OCI-LY1 (cell line): ENCODE results near the gene ERG28.
"Not testable (repeated sequence)": the region's sequence is repeated elsewhere in the genome, so short reads cannot be mapped to it uniquely, and the experiment has no call there.

Experiments
- H2AFZ ChIP-seq: fragments of 200-600 bp; sonication (generic), shearing (Covaris generic); 2 replicates; pipeline ENCODE4 v1.6.0; 2014; ENCODE audit warnings: antibody characterized with exemption, mild to moderate bottlenecking, low read length
- H3F3A ChIP-seq: fragments of 200-600 bp; sonication (generic), shearing (Covaris generic); 2 replicates; pipeline ENCODE4 v1.6.0; 2014; ENCODE audit warnings: mild to moderate bottlenecking, antibody characterized with exemption, low read length, moderate library complexity; ENCODE audit not compliant: insufficient read depth
- H3K27ac ChIP-seq: fragments of 200-600 bp; sonication (generic); 2 replicates; pipeline ENCODE4 v1.5.1; 2014; ENCODE audit warnings: low read length, mixed run types, mild to moderate bottlenecking, low read depth; ENCODE audit not compliant: poor library complexity, severe bottlenecking
- H3K27me3 ChIP-seq: fragments of 200-600 bp; sonication (generic); 2 replicates; pipeline ENCODE4 v1.6.0; 2014; ENCODE audit warnings: antibody characterized with exemption, mild to moderate bottlenecking, low read length, moderate library complexity; ENCODE audit not compliant: insufficient read depth
- H3K36me3 ChIP-seq: fragments of 200-600 bp; sonication (generic); 2 replicates; pipeline ENCODE4 v1.6.1; 2014; ENCODE audit warnings: mild to moderate bottlenecking, antibody characterized with exemption, low read length, moderate library complexity, mixed read lengths; ENCODE audit not compliant: insufficient read depth
- H3K4me1 ChIP-seq: fragments of 200-600 bp; sonication (generic); 2 replicates; pipeline ENCODE4 v1.5.1; 2014; ENCODE audit warnings: mild to moderate bottlenecking, low read length, moderate library complexity; ENCODE audit not compliant: insufficient read depth, severe bottlenecking
- H3K4me2 ChIP-seq: fragments of 200-600 bp; sonication (generic), shearing (Covaris generic); 2 replicates; pipeline ENCODE4 v1.6.1; 2014; ENCODE audit warnings: low read length
- H3K4me3 ChIP-seq: fragments of 200-600 bp; sonication (generic); 2 replicates; pipeline ENCODE4 v1.5.1; 2014; ENCODE audit warnings: low read length, low read depth, mild to moderate bottlenecking, mixed read lengths; ENCODE audit not compliant: poor library complexity, severe bottlenecking
- H3K79me2 ChIP-seq: fragments of 200-600 bp; shearing (Covaris generic); 2 replicates; pipeline ENCODE4 v1.6.1; 2016; ENCODE audit warnings: mixed run types, low read length, mixed read lengths; ENCODE audit not compliant: insufficient read depth
- H3K9ac ChIP-seq: fragments of 200-600 bp; sonication (generic), shearing (Covaris generic); 2 replicates; pipeline ENCODE4 v1.6.1; 2014; ENCODE audit warnings: mild to moderate bottlenecking, low read length, mixed read lengths
- H3K9me2 ChIP-seq: fragments of 200-600 bp; sonication (generic), shearing (Covaris generic); 2 replicates; pipeline ENCODE4 v1.6.1; 2014; ENCODE audit warnings: low read depth, mild to moderate bottlenecking, low read length, mixed read lengths
- H3K9me3 ChIP-seq: fragments of 200-600 bp; shearing (Covaris generic); 2 replicates; pipeline ENCODE4 v1.6.1; 2014; ENCODE audit warnings: low read length, mixed read lengths
- H4K20me1 ChIP-seq: fragments of 200-600 bp; sonication (generic), shearing (Covaris generic); 2 replicates; pipeline ENCODE4 v1.6.0; 2016; ENCODE audit warnings: mild to moderate bottlenecking, low read length; ENCODE audit not compliant: insufficient read depth
- CTCF ChIP-seq: fragments of 200-600 bp; sonication (generic), shearing (Covaris generic); IDR thresholded peaks from 2 replicates; pipeline ENCODE4 v1.5.1; 2017; ENCODE audit warnings: mild to moderate bottlenecking, antibody characterized with exemption, low read length, moderate library complexity, mixed read lengths
- EZH2 ChIP-seq: fragments of 200-600 bp; sonication (generic), shearing (Covaris generic); IDR thresholded peaks from 2 replicates; pipeline ENCODE4 v1.8.0; 2017; ENCODE audit warnings: borderline replicate concordance, mixed run types, mild to moderate bottlenecking, antibody characterized with exemption, low read length, moderate library complexity, mixed read lengths

ERG28 gene

DNA sequence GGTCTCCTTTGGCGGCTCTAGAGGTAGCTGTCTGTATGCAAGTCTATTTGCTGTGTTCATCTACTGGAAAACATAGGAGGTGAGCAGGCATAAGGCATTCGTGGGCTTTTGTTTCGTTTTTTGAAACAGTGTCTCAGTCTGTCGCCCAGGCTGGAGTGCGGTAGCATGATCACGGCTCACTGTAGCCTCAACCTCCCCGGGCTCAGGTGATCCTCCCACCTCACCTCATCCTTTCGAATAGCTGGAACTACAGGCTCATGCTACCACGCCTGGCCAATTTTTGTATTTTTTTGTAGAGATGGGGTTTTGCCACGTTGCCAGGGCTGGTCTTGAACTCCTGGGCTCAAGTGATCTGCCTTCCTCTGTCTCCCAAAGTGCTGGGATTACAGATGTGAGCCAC, 54.8 kb downstream of the ERG28 start:
- Histone ChIP-seq H3K4me3 (no peak overlapping the region), H3K9me3 (peaks cover 6% of the 10 kb centered on the region; the same call in 1 of the 2 replicates), H3K27ac (no peak overlapping the region), H3K4me1 (no peaks in the 10 kb centered on the region), H2AFZ (no peak overlapping the region), H3F3A (no peaks in the 10 kb centered on the region), H3K9me2 (no peaks in the 10 kb centered on the region), H3K9ac (no peak overlapping the region), H3K79me2 (no peaks in the 10 kb centered on the region), H3K27me3 (peaks cover 17% of the 10 kb centered on the region; the same call in 1 of the 2 replicates), H3K36me3 (no peaks in the 10 kb centered on the region; the same call in 1 of the 2 replicates), H4K20me1 (no peaks in the 10 kb centered on the region), H3K4me2 (no peak overlapping the region)
- TF ChIP-seq CTCF (no peak), EZH2 (no peak)

DNA sequence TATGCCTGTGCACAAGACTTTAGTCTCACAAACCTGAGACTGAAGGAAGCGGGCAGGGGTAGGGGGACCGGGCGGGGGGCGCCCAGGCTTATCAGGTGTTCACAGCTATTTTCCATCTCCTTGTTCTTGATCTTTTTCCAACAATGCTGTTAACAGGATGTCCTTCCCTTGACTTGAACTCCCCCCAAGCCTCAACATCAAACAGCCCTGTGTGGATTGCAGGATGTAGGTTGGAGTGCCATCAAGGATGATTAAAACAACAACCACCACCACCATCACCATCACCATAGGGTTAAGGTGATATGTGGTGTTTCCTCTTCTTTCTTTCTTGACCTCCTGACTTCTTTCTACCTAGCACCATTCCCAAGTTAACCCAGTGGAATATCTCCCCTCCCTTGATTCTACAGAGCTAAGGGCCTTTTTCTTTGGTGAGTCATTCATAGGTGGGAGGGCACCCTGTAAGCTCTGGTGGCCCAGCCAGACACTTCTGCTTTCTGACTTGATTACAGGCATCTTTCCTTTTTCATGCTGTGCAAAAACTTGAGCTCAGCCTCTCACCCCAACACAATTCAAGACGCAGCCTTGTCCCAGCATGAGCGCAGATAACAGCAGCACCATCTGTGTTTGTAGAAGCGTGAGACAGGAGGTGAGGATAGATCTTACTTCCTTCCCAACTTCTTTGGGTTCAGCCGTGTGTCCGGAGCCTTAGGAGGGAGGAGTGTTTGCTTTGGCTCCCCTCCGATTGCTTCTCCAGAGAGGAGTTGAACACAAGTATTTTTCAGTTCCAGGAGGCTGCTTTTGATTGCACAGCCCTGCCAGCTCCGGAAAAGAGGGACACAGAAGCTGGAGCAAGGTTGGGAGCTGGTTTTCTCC, 55.5 kb downstream of the ERG28 start:
- no peaks in the 10 kb centered on the region for H3F3A ChIP-seq
- H2AFZ ChIP-seq: no peak overlapping the region
- no peak overlapping the region for H3K27ac ChIP-seq
- peaks cover 14% of the 10 kb centered on the region; the same call in 1 of the 2 replicates for H3K27me3 ChIP-seq
- no peaks in the 10 kb centered on the region for H3K9me2 ChIP-seq
- H3K79me2 ChIP-seq: no peaks in the 10 kb centered on the region
- TF ChIP-seq CTCF (no peak), EZH2 (no peak)
- H3K4me3 ChIP-seq: no peak overlapping the region
- no peak overlapping the region for H3K9ac ChIP-seq
- H4K20me1 ChIP-seq: no peaks in the 10 kb centered on the region
- no peaks in the 10 kb centered on the region for H3K4me1 ChIP-seq
- no peaks in the 10 kb centered on the region; the same call in 1 of the 2 replicates for H3K36me3 ChIP-seq
- H3K4me2 ChIP-seq: no peak overlapping the region
- peaks cover 6% of the 10 kb centered on the region; the same call in 1 of the 2 replicates for H3K9me3 ChIP-seq

- Histone ChIP-seq H3K9ac (no peak overlapping the region), H3K4me1 (no peaks in the 10 kb centered on the region), H3K79me2 (no peaks in the 10 kb centered on the region), H3K27ac (no peak overlapping the region), H3K4me3 (no peak overlapping the region), H3K9me3 (peaks cover 6% of the 10 kb centered on the region; the same call in 1 of the 2 replicates), H3K27me3 (peaks cover under 1% of the 10 kb centered on the region; the same call in 1 of the 2 replicates), H4K20me1 (no peaks in the 10 kb centered on the region), H3K9me2 (no peaks in the 10 kb centered on the region), H3K4me2 (no peak overlapping the region), H3F3A (no peaks in the 10 kb centered on the region), H2AFZ (no peak overlapping the region), H3K36me3 (no peaks in the 10 kb centered on the region; the same call in 1 of the 2 replicates)
- TF ChIP-seq CTCF (no peak), EZH2 (no peak)
Observed at GRCh38 chr14:75602503-75602902, 58.2 kb downstream of the ERG28 start.

DNA sequence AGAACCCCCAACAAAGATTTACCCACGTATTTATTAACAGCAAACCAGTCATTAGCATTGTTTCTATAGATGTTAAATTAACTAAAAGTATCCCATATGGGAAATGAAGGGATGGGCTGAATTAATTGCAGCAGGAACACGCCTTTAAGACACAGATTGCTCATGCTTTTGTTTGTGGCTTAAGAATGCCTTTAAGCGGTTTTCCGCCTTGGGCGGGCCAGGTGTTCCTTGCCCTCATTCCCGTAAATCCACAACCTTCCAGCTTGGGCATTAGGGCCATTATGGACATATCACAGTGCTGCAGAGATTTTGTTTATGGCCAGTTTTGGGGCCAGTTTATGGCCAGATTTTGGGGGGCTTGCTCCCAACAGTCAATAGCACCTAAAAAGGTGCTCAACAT, 59.6 kb downstream of the ERG28 start:
- not testable (repeated sequence) for H2AFZ ChIP-seq, H4K20me1 ChIP-seq, H3K9ac ChIP-seq, H3K4me3 ChIP-seq, H3K4me2 ChIP-seq, H3K36me3 ChIP-seq, H3K9me3 ChIP-seq, H3K27ac ChIP-seq, H3K27me3 ChIP-seq, H3F3A ChIP-seq, H3K9me2 ChIP-seq, H3K79me2 ChIP-seq, H3K4me1 ChIP-seq

GRCh38 chr14:75600100-75600499, 60.6 kb downstream of the ERG28 start:
- H3K4me3 ChIP-seq, H3K9ac ChIP-seq, H3K36me3 ChIP-seq, H4K20me1 ChIP-seq, H3K4me1 ChIP-seq, H3K9me3 ChIP-seq, H3K9me2 ChIP-seq, H3K79me2 ChIP-seq, H3K27ac ChIP-seq, H3K4me2 ChIP-seq, H3F3A ChIP-seq, H3K27me3 ChIP-seq, H2AFZ ChIP-seq: not testable (repeated sequence)
